ENCODE data around the gene HERPUD2. TPM values are rescaled to one million over a fixed set of nuclear protein-coding genes. Genes with fewer than 3 reads are reported as not detected.

HERPUD2 gene
- total RNA-seq, 2 donors from 2014 or later: 14.0 to 23.9 TPM

DNA sequence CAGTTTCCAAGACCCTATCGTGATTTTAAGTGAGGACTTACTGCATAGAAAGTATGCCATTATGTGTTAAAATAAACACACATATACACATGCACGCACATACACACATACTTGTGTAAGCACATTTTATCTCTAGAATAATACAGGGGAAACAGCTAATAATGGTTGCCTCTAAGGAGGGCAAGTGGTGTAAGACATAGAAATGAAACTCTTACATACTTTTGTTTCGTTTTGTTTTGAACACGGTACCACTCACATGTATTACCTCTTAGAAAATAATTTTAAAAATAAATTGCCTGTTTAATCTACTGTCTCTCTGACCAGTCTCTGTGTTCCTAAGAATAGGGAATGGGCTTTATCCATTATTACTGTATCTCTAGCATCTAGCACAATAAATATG is 49.2 kb downstream of the HERPUD2 start:
- Histone ChIP-seq H3K27ac (no peak overlapping the region), H3K4me1 (peaks cover 0 to 40% of the 10 kb centered on the region in 2 donors), H3K9me3 (no peaks in the 10 kb centered on the region), H3K27me3 (no peaks in the 10 kb centered on the region), H3K4me3 (no peak overlapping the region), H3K36me3 (no peaks in the 10 kb centered on the region)
- TF ChIP-seq, protein P1, sequence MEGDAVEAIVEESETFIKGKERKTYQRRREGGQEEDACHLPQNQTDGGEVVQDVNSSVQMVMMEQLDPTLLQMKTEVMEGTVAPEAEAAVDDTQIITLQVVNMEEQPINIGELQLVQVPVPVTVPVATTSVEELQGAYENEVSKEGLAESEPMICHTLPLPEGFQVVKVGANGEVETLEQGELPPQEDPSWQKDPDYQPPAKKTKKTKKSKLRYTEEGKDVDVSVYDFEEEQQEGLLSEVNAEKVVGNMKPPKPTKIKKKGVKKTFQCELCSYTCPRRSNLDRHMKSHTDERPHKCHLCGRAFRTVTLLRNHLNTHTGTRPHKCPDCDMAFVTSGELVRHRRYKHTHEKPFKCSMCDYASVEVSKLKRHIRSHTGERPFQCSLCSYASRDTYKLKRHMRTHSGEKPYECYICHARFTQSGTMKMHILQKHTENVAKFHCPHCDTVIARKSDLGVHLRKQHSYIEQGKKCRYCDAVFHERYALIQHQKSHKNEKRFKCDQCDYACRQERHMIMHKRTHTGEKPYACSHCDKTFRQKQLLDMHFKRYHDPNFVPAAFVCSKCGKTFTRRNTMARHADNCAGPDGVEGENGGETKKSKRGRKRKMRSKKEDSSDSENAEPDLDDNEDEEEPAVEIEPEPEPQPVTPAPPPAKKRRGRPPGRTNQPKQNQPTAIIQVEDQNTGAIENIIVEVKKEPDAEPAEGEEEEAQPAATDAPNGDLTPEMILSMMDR (IDR thresholded peaks at IDR 0.05): no peak
- DNase-seq (ENCODE audit: low spot score): no peak

GRCh38 chr7:35630024-35630972 is 64.6 kb downstream of the HERPUD2 start:
- Histone ChIP-seq H3K4me1 (no peaks in the 10 kb centered on the region), H3K27ac (no peak overlapping the region), H3K27me3 (no peaks in the 10 kb centered on the region), H3K36me3 (peaks cover 43% of the 10 kb centered on the region), H3K4me3 (no peak overlapping the region), H3K9me3 (no peaks in the 10 kb centered on the region)
- TF ChIP-seq, protein P1 (IDR thresholded peaks at IDR 0.05): no peak
- DNase-seq (ENCODE audit: low spot score): no peak

DNA sequence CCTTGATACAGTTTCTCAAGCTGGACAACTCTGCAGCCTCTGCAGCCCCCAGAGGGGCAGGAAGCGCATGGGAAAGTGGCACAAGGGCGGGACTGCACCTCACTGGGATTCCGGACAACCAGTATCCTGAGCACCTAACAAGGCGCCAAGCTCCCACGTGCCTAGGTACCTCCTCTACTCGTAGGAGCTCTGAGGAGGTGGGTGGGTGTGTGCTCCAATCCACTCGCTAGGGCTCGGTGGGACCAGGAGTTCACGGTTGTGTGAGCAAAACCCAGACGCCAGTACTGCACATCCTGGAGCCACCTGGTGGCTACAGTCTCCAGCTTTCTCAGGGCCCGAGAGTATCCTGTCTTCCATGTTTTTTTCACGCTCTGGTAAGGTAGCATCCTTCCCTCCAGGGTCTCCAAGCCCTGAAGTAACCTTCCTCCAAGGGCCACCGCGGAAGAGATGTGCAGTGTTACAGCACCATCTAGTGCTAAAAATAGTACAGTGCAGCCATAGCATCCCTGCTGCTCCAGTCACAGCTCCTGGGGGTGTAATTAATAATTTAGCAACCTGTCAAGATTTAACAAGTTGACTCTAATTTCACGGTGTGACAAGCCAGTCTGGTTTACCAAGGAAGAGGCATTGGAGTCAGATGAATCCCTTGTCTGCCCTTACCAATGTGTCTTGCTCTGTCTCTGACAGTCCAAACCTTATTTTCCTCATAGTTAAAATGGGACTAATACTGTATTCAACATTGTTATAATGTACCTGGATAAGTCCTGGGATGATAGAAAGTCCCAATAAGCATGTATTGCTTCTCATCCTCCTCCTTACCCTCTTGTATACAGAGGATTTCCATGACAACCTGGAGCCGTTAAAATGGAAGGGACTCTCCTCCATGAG is 70.4 kb downstream of the HERPUD2 start:
- H3K4me3 ChIP-seq: no peak overlapping the region
- H3K27ac ChIP-seq: no peak overlapping the region
- no peak for DNase-seq (ENCODE audit: low spot score)
- H3K27me3 ChIP-seq: no peaks in the 10 kb centered on the region
- TF ChIP-seq, protein P1 (IDR thresholded peaks at IDR 0.05): peak; percentile 77 to 89
- no peaks in the 10 kb centered on the region for H3K9me3 ChIP-seq
- peaks cover 13% of the 10 kb centered on the region for H3K36me3 ChIP-seq
- peaks cover 0 to 6% of the 10 kb centered on the region in 2 donors for H3K4me1 ChIP-seq

- Histone ChIP-seq H3K27ac (no peak overlapping the region), H3K9me3 (no peaks in the 10 kb centered on the region), H3K4me3 (no peak overlapping the region), H3K36me3 (peaks cover 1% of the 10 kb centered on the region), H3K4me1 (peaks cover 0 to 6% of the 10 kb centered on the region in 2 donors), H3K27me3 (no peaks in the 10 kb centered on the region)
- TF ChIP-seq, protein P1 (IDR thresholded peaks at IDR 0.05): no peak
- no peak for DNase-seq (ENCODE audit: low spot score)
Measured at GRCh38 chr7:35623381-35623780, 71.6 kb downstream of the HERPUD2 start.

DNA sequence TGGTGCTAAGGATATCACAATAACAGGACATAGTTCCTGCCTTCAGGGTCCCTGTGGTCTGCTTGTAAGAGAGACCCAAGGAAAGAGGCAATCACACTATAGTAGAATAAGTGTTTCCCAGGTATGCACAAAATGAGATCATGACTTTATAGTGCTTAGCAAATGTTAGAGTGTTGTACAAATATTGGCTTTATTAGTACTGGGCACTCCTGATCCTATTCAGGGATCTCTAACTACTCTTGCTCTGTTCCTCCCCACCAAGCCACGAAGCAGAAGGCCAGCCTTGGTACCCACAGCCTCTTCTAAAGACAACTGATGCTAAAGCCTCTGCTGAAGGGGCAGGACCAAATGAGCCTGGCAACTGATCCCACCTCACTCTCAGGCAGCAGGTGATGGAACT is 75.1 kb downstream of the HERPUD2 start:
- Histone ChIP-seq H3K4me1 (peaks cover 0 to 6% of the 10 kb centered on the region in 2 donors), H3K4me3 (no peak overlapping the region), H3K9me3 (no peaks in the 10 kb centered on the region), H3K36me3 (no peaks in the 10 kb centered on the region), H3K27ac (no peak overlapping the region), H3K27me3 (no peaks in the 10 kb centered on the region)
- no peak for DNase-seq (ENCODE audit: low spot score)
- TF ChIP-seq, protein P1 (IDR thresholded peaks at IDR 0.05): no peak
